A673 (cell line): ENCODE results near the gene PRKCA.

Source experiments
- EZH2 ChIP-seq: fragments of 200-600 bp; sonication (generic); IDR thresholded peaks from 2 replicates; pipeline ENCODE4 v1.6.1; 2017; ENCODE audit warnings: borderline replicate concordance, low read depth, mild to moderate bottlenecking, mixed read lengths, antibody characterized with exemption, low read length; ENCODE audit not compliant: poor library complexity, severe bottlenecking
- TF ChIP-seq, protein P1 (sequence below): fragments of 300-800, 200-600 bp; sonication (generic); conservative IDR thresholded peaks from 2 replicates; pipeline ENCODE4 v1.5.1; 2017; ENCODE audit warnings: low read depth, mild to moderate bottlenecking, antibody characterized with exemption, low read length, moderate library complexity, mixed read lengths

DNA sequence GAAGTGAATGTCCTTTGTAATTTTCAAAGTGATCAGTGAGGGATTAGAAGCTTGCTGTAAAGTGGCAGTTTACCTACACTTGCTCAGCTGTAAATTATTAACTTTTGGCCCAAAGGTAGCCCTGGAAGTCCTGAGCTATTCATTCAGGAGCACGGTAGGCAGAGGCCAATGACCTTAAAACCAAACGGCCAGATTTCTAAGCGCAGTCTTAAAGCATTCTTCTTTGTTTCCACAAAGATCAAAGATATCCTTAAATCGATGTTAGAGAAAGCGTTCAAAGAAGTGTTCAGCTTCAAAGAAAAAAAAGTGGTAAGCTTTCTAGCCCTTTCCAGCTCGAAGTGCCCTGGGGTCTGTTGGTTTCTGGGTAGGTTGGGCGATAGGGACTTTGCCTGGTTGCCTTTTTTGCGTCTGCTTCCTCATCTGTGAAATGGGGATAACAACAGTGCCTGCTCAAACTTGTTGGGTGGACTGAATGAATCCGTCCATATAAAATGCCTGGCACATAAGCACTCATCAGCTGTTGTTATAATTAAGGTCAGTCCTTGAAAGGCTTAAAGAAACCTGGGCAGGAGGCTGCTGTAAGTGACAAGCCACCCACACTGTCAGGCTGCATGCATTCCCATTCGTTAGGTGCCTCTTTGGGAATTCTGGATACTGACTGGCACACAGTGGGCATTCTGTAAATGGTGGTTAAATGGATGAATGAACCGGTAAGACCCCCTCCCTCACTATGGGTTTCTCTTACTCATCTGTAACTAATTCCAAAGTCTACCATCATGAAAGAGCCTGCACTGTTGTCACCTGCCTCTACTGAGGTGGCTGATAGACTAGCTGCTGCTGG is 113.2 kb downstream of the PRKCA start:
- TF ChIP-seq, protein P1, sequence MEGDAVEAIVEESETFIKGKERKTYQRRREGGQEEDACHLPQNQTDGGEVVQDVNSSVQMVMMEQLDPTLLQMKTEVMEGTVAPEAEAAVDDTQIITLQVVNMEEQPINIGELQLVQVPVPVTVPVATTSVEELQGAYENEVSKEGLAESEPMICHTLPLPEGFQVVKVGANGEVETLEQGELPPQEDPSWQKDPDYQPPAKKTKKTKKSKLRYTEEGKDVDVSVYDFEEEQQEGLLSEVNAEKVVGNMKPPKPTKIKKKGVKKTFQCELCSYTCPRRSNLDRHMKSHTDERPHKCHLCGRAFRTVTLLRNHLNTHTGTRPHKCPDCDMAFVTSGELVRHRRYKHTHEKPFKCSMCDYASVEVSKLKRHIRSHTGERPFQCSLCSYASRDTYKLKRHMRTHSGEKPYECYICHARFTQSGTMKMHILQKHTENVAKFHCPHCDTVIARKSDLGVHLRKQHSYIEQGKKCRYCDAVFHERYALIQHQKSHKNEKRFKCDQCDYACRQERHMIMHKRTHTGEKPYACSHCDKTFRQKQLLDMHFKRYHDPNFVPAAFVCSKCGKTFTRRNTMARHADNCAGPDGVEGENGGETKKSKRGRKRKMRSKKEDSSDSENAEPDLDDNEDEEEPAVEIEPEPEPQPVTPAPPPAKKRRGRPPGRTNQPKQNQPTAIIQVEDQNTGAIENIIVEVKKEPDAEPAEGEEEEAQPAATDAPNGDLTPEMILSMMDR: no peak
- no peak for TF ChIP-seq EZH2
